Measurements from ENCODE around the gene APBA2.

APBA2 gene

DNA sequence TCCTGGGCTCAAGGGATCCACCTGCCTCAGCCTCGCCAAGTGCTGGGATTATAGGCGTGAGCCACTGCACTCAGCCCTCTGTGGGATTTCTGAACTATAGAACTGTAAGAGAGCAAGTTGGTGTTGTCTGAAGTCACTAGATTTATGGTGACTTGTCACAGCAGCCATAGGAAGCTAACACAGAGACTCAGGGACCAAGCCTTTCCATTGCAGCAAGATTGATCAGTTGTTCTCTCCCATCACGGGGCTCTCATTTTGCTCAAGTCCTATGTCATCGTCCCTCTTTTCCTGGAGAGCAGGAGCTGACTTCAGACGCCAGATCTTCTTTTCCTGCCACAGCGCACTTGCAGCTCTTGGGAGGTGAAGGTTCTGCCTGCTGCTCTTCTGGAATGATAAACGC, 61.0 kb downstream of the APBA2 start:
- H2AK5ac ChIP-seq (ENCODE audit: low read depth, low read length): no peak overlapping the region
- peaks cover 3 to 42% of the 10 kb centered on the region in 2 donors for H3K36me3 ChIP-seq (replicated peaks in 1 of 2; ENCODE audit: control insufficient read depth in 2 of 2, insufficient read depth in 2 of 2, low read length in 2 of 2)
- H4K8ac ChIP-seq (ENCODE audit: low read depth, low read length): no peak overlapping the region
- H2BK12ac ChIP-seq (ENCODE audit: low read length): no peak overlapping the region
- H3K9me3 ChIP-seq (replicated peaks in 1 of 2; ENCODE audit: control insufficient read depth in 2 of 2, insufficient read depth in 1 of 2, low read depth in 1 of 2, low read length in 2 of 2): peaks cover 6 to 32% of the 10 kb centered on the region in 2 donors
- H2BK5ac ChIP-seq (ENCODE audit: low read length): no peak overlapping the region
- H2BK15ac ChIP-seq (ENCODE audit: low read length): no peak overlapping the region
- no peak overlapping the region for H3K4me3 ChIP-seq (ENCODE audit: low read length in 2 of 2)
- H3K4me1 ChIP-seq (ENCODE audit: control insufficient read depth in 2 of 2, insufficient read depth in 1 of 2, low read depth in 1 of 2, low read length in 2 of 2): no peaks in the 10 kb centered on the region
- no peak overlapping the region for H3K9ac ChIP-seq (ENCODE audit: low read depth, low read length, poor library complexity)
- no peak overlapping the region for H3K18ac ChIP-seq (ENCODE audit: low read length)
- no peak overlapping the region for H3K4me2 ChIP-seq (ENCODE audit: insufficient read depth, low read length, poor library complexity, severe bottlenecking)
- no peak overlapping the region for H2BK120ac ChIP-seq (ENCODE audit: low read depth, low read length)
- H2AFZ ChIP-seq (ENCODE audit: low read length): no peak overlapping the region
- no peak overlapping the region for H3K23ac ChIP-seq (ENCODE audit: low read depth, low read length, poor library complexity)
- DNase-seq (ENCODE audit: low spot score): no peak
- H3K27me3 ChIP-seq (ENCODE audit: control insufficient read depth in 3 of 3, insufficient read depth in 3 of 3, low read depth in 1 of 3, low read length in 3 of 3): no peaks in the 10 kb centered on the region
- no peak overlapping the region for H3K4ac ChIP-seq (ENCODE audit: low read length)
- H3K79me1 ChIP-seq (ENCODE audit: low read depth, low read length): peaks cover 2% of the 10 kb centered on the region
- H3K14ac ChIP-seq (ENCODE audit: low read length): no peak overlapping the region
- no peak overlapping the region for H3K27ac ChIP-seq (replicated peaks; ENCODE audit: low read length)
- no peak overlapping the region for H4K91ac ChIP-seq (ENCODE audit: low read depth, low read length, poor library complexity)
- WGBS, 2 donors (ENCODE audit: extremely low coverage in 2 of 2, insufficient read length in 2 of 2, insufficient replicate concordance in 1 of 2): no CpG with 5 or more reads among the region's 7 CpGs

DNA sequence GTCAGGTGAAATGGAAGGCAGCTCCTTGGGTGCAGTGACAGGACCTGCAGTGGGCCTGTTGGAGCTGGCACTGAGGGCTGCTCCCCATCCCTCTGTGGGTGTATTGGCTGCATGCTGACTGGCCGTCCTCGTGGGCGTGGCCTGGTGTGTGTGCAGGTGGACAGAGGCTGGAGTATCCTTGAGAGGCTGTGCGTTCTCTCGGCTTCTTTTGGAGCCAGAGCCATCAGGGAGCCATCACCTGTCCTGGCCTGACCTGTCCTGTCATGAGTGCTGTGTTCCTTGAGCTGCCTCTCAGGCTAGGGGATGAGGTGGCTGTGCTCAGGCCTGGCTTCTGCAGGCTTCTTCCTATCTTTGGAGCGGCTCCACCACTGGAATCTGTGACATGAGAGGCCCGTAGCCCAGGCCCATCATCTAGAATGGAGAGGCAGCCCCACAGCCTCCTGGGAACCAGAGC, 61.5 kb downstream of the APBA2 start:
- H3K27ac ChIP-seq (replicated peaks; ENCODE audit: low read length): no peak overlapping the region
- no peak overlapping the region for H4K8ac ChIP-seq (ENCODE audit: low read depth, low read length)
- H2BK12ac ChIP-seq (ENCODE audit: low read length): no peak overlapping the region
- no peak overlapping the region for H3K23ac ChIP-seq (ENCODE audit: low read depth, low read length, poor library complexity)
- H3K4me2 ChIP-seq (ENCODE audit: insufficient read depth, low read length, poor library complexity, severe bottlenecking): no peak overlapping the region
- no peaks in the 10 kb centered on the region for H3K27me3 ChIP-seq (ENCODE audit: control insufficient read depth in 3 of 3, insufficient read depth in 3 of 3, low read depth in 1 of 3, low read length in 3 of 3)
- peaks cover 6 to 29% of the 10 kb centered on the region in 2 donors for H3K9me3 ChIP-seq (replicated peaks in 1 of 2; ENCODE audit: control insufficient read depth in 2 of 2, insufficient read depth in 1 of 2, low read depth in 1 of 2, low read length in 2 of 2)
- no peak overlapping the region for H3K9ac ChIP-seq (ENCODE audit: low read depth, low read length, poor library complexity)
- H4K91ac ChIP-seq (ENCODE audit: low read depth, low read length, poor library complexity): no peak overlapping the region
- no peak overlapping the region for H2BK5ac ChIP-seq (ENCODE audit: low read length)
- H2AK5ac ChIP-seq (ENCODE audit: low read depth, low read length): no peak overlapping the region
- no peak overlapping the region for H2BK15ac ChIP-seq (ENCODE audit: low read length)
- H3K4ac ChIP-seq (ENCODE audit: low read length): no peak overlapping the region
- H3K4me1 ChIP-seq (ENCODE audit: control insufficient read depth in 2 of 2, insufficient read depth in 1 of 2, low read depth in 1 of 2, low read length in 2 of 2): no peaks in the 10 kb centered on the region
- WGBS, 2 donors (ENCODE audit: extremely low coverage in 2 of 2, insufficient read length in 2 of 2, insufficient replicate concordance in 1 of 2): no CpG with 5 or more reads among the region's 7 CpGs
- no peak overlapping the region for H2BK120ac ChIP-seq (ENCODE audit: low read depth, low read length)
- H2AFZ ChIP-seq (ENCODE audit: low read length): no peak overlapping the region
- peaks cover 2% of the 10 kb centered on the region for H3K79me1 ChIP-seq (ENCODE audit: low read depth, low read length)
- H3K18ac ChIP-seq (ENCODE audit: low read length): peak overlapping the region; percentile 20
- peaks cover 3 to 39% of the 10 kb centered on the region in 2 donors for H3K36me3 ChIP-seq (replicated peaks in 1 of 2; ENCODE audit: control insufficient read depth in 2 of 2, insufficient read depth in 2 of 2, low read length in 2 of 2)
- H3K14ac ChIP-seq (ENCODE audit: low read length): no peak overlapping the region
- no peak for DNase-seq (ENCODE audit: low spot score)
- no peak overlapping the region for H3K4me3 ChIP-seq (ENCODE audit: low read length in 2 of 2)

DNA sequence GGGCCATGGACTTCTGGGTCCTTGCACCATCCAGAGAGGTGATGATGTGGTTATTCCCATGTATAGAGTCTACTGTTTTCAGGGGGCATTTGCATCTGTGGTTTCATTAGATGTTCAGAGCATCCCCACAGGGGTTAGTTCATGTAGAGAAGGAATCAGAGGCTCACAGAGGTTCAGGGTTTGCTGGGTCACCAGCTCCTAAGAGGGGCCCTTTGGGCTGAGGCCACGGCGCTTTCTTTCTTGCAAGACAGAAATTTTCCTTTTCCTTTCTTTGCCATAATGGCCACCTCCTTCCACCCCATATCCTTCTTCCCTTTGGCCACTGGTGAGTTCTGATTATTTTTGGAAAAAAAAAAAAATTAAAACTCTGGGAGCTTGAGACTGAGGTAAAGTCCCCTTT, 62.3 kb downstream of the APBA2 start:
- H3K4me3 ChIP-seq (ENCODE audit: low read length in 2 of 2): no peak overlapping the region
- H3K4me1 ChIP-seq (ENCODE audit: control insufficient read depth in 2 of 2, insufficient read depth in 1 of 2, low read depth in 1 of 2, low read length in 2 of 2): peaks cover 0 to under 1% of the 10 kb centered on the region in 2 donors
- no peak overlapping the region for H3K4ac ChIP-seq (ENCODE audit: low read length)
- H3K9me3 ChIP-seq (replicated peaks in 1 of 2; ENCODE audit: control insufficient read depth in 2 of 2, insufficient read depth in 1 of 2, low read depth in 1 of 2, low read length in 2 of 2): peaks cover 6 to 21% of the 10 kb centered on the region in 2 donors
- no peaks in the 10 kb centered on the region for H3K79me1 ChIP-seq (ENCODE audit: low read depth, low read length)
- no peak overlapping the region for H3K4me2 ChIP-seq (ENCODE audit: insufficient read depth, low read length, poor library complexity, severe bottlenecking)
- DNase-seq (ENCODE audit: low spot score): no peak
- no peak overlapping the region for H3K23ac ChIP-seq (ENCODE audit: low read depth, low read length, poor library complexity)
- no peak overlapping the region for H2BK15ac ChIP-seq (ENCODE audit: low read length)
- no peak overlapping the region for H2BK120ac ChIP-seq (ENCODE audit: low read depth, low read length)
- no peak overlapping the region for H2BK5ac ChIP-seq (ENCODE audit: low read length)
- no peak overlapping the region for H4K91ac ChIP-seq (ENCODE audit: low read depth, low read length, poor library complexity)
- H2AFZ ChIP-seq (ENCODE audit: low read length): no peak overlapping the region
- no peak overlapping the region for H3K9ac ChIP-seq (ENCODE audit: low read depth, low read length, poor library complexity)
- no peak overlapping the region for H4K8ac ChIP-seq (ENCODE audit: low read depth, low read length)
- no CpG with 5 or more reads among the region's 2 CpGs for WGBS, 2 donors (ENCODE audit: extremely low coverage in 2 of 2, insufficient read length in 2 of 2, insufficient replicate concordance in 1 of 2)
- H2AK5ac ChIP-seq (ENCODE audit: low read depth, low read length): no peak overlapping the region
- H3K36me3 ChIP-seq (replicated peaks in 1 of 2; ENCODE audit: control insufficient read depth in 2 of 2, insufficient read depth in 2 of 2, low read length in 2 of 2): peaks cover 3 to 31% of the 10 kb centered on the region in 2 donors
- no peak overlapping the region for H3K18ac ChIP-seq (ENCODE audit: low read length)
- no peak overlapping the region for H2BK12ac ChIP-seq (ENCODE audit: low read length)
- no peak overlapping the region for H3K27ac ChIP-seq (replicated peaks; ENCODE audit: low read length)
- H3K14ac ChIP-seq (ENCODE audit: low read length): no peak overlapping the region
- no peaks in the 10 kb centered on the region for H3K27me3 ChIP-seq (ENCODE audit: control insufficient read depth in 3 of 3, insufficient read depth in 3 of 3, low read depth in 1 of 3, low read length in 3 of 3)

DNA sequence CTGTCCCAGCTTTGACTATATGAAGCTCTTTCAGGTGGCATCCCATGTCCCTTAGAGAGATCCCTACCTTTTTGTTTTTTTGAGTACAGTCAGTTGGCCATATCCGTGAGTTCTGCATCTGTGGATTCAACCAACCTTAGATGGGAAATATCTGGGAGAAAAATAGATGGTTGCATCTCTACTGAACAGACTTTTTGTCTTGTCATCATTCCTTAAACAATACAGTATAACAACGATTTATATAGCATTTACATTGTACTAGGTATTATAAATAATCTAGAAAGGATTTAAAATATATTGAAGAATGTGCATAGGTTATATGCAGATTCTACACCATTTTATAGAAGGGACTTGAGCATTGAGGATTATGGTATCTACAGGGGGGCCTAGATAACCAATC, 65.1 kb downstream of the APBA2 start:
- no peak overlapping the region for H2AFZ ChIP-seq (ENCODE audit: low read length)
- H2BK5ac ChIP-seq (ENCODE audit: low read length): no peak overlapping the region
- no peak for DNase-seq (ENCODE audit: low spot score)
- no peak overlapping the region for H2BK120ac ChIP-seq (ENCODE audit: low read depth, low read length)
- no peak overlapping the region for H3K23ac ChIP-seq (ENCODE audit: low read depth, low read length, poor library complexity)
- peaks cover 12 to 14% of the 10 kb centered on the region in 2 donors for H3K4me1 ChIP-seq (ENCODE audit: control insufficient read depth in 2 of 2, insufficient read depth in 1 of 2, low read depth in 1 of 2, low read length in 2 of 2)
- H3K79me1 ChIP-seq (ENCODE audit: low read depth, low read length): no peaks in the 10 kb centered on the region
- H3K27ac ChIP-seq (replicated peaks; ENCODE audit: low read length): no peak overlapping the region
- H4K8ac ChIP-seq (ENCODE audit: low read depth, low read length): no peak overlapping the region
- no peak overlapping the region for H3K18ac ChIP-seq (ENCODE audit: low read length)
- H3K36me3 ChIP-seq (replicated peaks in 1 of 2; ENCODE audit: control insufficient read depth in 2 of 2, insufficient read depth in 2 of 2, low read length in 2 of 2): peaks cover 0 to 9% of the 10 kb centered on the region in 2 donors
- H2BK12ac ChIP-seq (ENCODE audit: low read length): no peak overlapping the region
- H3K4me2 ChIP-seq (ENCODE audit: insufficient read depth, low read length, poor library complexity, severe bottlenecking): no peak overlapping the region
- no peak overlapping the region for H3K4ac ChIP-seq (ENCODE audit: low read length)
- no peak overlapping the region for H3K14ac ChIP-seq (ENCODE audit: low read length)
- no CpG with 5 or more reads among the region's 2 CpGs for WGBS, 2 donors (ENCODE audit: extremely low coverage in 2 of 2, insufficient read length in 2 of 2, insufficient replicate concordance in 1 of 2)
- H2BK15ac ChIP-seq (ENCODE audit: low read length): no peak overlapping the region
- no peaks in the 10 kb centered on the region for H3K27me3 ChIP-seq (ENCODE audit: control insufficient read depth in 3 of 3, insufficient read depth in 3 of 3, low read depth in 1 of 3, low read length in 3 of 3)
- H2AK5ac ChIP-seq (ENCODE audit: low read depth, low read length): no peak overlapping the region
- H3K9me3 ChIP-seq (replicated peaks in 1 of 2; ENCODE audit: control insufficient read depth in 2 of 2, insufficient read depth in 1 of 2, low read depth in 1 of 2, low read length in 2 of 2): peaks cover 0 to 3% of the 10 kb centered on the region in 2 donors
- no peak overlapping the region for H4K91ac ChIP-seq (ENCODE audit: low read depth, low read length, poor library complexity)
- no peak overlapping the region for H3K4me3 ChIP-seq (ENCODE audit: low read length in 2 of 2)
- H3K9ac ChIP-seq (ENCODE audit: low read depth, low read length, poor library complexity): no peak overlapping the region
